Calu3 (cell line): ENCODE results near the gene BAD. TPM values are rescaled to one million over a fixed set of nuclear protein-coding genes. Genes with fewer than 3 reads are reported as not detected.

ENCODE experiments used
- BruUV-seq: library from RNA; stranded (reverse); fragments of 400-500 nt; replicated peaks from 2 replicates; lab custom pipeline; 2021; lab: Mats Ljungman, UMichigan
- CTCF ChIA-PET: fragments of 300-600 bp; sonication (Branson Sonifier 250); formaldehyde crosslinking; loops from one replicate; lab custom pipeline; 2022; ENCODE audit warnings: antibody characterized with exemption; lab: Charles Lee
- DNase-seq: peaks from one replicate; pipeline ENCODE4 v3.0.0; 2022
- H3K27ac Mint-ChIP-seq: one replicate; pipeline ENCODE4 v1.8.0; 2022; ENCODE audit warnings: mixed read lengths; ENCODE audit not compliant: unreplicated experiment
- H3K27me3 Mint-ChIP-seq: one replicate; pipeline ENCODE4 v1.8.0; 2022; ENCODE audit warnings: mixed read lengths; ENCODE audit not compliant: unreplicated experiment
- H3K36me3 Mint-ChIP-seq: one replicate; pipeline ENCODE4 v1.8.0; 2022; ENCODE audit warnings: mild to moderate bottlenecking, moderate library complexity, mixed read lengths; ENCODE audit not compliant: insufficient read depth, unreplicated experiment
- H3K4me1 Mint-ChIP-seq: one replicate; pipeline ENCODE4 v1.8.0; 2022; ENCODE audit warnings: mild to moderate bottlenecking, low read depth, mixed read lengths; ENCODE audit not compliant: unreplicated experiment
- H3K4me3 Mint-ChIP-seq: one replicate; pipeline ENCODE4 v1.8.0; 2022; ENCODE audit warnings: mild to moderate bottlenecking, low read depth, moderate library complexity, mixed read lengths; ENCODE audit not compliant: unreplicated experiment
- H3K9me3 Mint-ChIP-seq: one replicate; pipeline ENCODE4 v1.8.0; 2022; ENCODE audit warnings: low read depth, mixed read lengths; ENCODE audit not compliant: unreplicated experiment
- CTCF ChIP-seq: fragments of 200-600 bp; IDR thresholded peaks from one replicate; pipeline ENCODE4 v1.8.0; 2022; ENCODE audit warnings: antibody characterized with exemption; ENCODE audit not compliant: unreplicated experiment
- intact Hi-C: fragments of 100-400 bp; cut with micrococcal nuclease; formaldehyde crosslinking; loops from one replicate; pipeline ENCODE4 v1.10.0; 2022; ENCODE audit not compliant: unreplicated experiment
- total RNA-seq: library from RNA; stranded (reverse); gene quantifications from 2 replicates; pipeline ENCODE4 v1.2.3, GENCODE V29; 2022

The BAD gene
- total RNA-seq, 1 experiment from 2014 or later = 30.2 TPM

- Mint-ChIP-seq H3K4me3 (no peak overlapping the region), H3K27ac (no peak overlapping the region), H3K36me3 (peaks cover 28% of the 10 kb centered on the region), H3K9me3 (no peaks in the 10 kb centered on the region), H3K4me1 (no peaks in the 10 kb centered on the region), H3K27me3 (no peaks in the 10 kb centered on the region)
- no peak for TF ChIP-seq CTCF
- intact Hi-C loops = no loop called here
- no peak for DNase-seq
- no TSS peak for BruUV-seq
- CTCF ChIA-PET = interaction anchor here (0.7 kb wide), 2 partner anchors 183 to 1123 kb away, joined by 10 to 12 read pairs; no protein-coding TSS in a partner anchor
These were observed 9.2 kb downstream of the BAD start for GRCh38 chr11:64275031-64275800.

- peaks cover 59% of the 10 kb centered on the region for H3K36me3 Mint-ChIP-seq
These were observed 14.8 kb downstream of the BAD start for GRCh38 chr11:64269540-64270220.

GRCh38 chr11:64268893-64269539 is 15.4 kb downstream of the BAD start:
- H3K27me3 Mint-ChIP-seq = no peaks in the 10 kb centered on the region
- peaks cover 18% of the 10 kb centered on the region for H3K4me1 Mint-ChIP-seq
- H3K9me3 Mint-ChIP-seq = no peaks in the 10 kb centered on the region
- H3K4me3 Mint-ChIP-seq = peak overlapping the region; percentile 94
- H3K36me3 Mint-ChIP-seq = peaks cover 60% of the 10 kb centered on the region
- H3K27ac Mint-ChIP-seq = peak overlapping the region; percentile 97
- BruUV-seq = no TSS peak
- CTCF ChIA-PET = interaction anchor here (0.5 to 1.4 kb wide), 6 partner anchors 9 to 86 kb away, joined by 3 to 7 read pairs (median 4); partner anchors contain the start of genes ESRRA and FKBP2
- intact Hi-C loops = no loop called here
- TF ChIP-seq CTCF = no peak
- peak; percentile 56 for DNase-seq

More at GRCh38 chr11:64269540-64270220, 14.8 kb downstream of the BAD start:
- TF ChIP-seq CTCF = no peak
- H3K9me3 Mint-ChIP-seq = no peaks in the 10 kb centered on the region
- no peaks in the 10 kb centered on the region for H3K27me3 Mint-ChIP-seq
- BruUV-seq = TSS peak; percentile 41
- DNase-seq = peak; percentile 97
- CTCF ChIA-PET = interaction anchor here (0.6 to 2.6 kb wide), 8 partner anchors 18 to 1064 kb away, joined by 3 to 17 read pairs (median 4); partner anchors contain the start of genes DPF2, ESRRA, FKBP2 and PLCB3
- H3K4me3 Mint-ChIP-seq = peak overlapping the region; percentile 94
- peak overlapping the region; percentile 97 for H3K27ac Mint-ChIP-seq
- intact Hi-C loops = loop anchor here (2.0 kb wide), 1 partner anchor 35 kb away; the partner anchor contains the start of gene ESRRA
- H3K4me1 Mint-ChIP-seq = peaks cover 18% of the 10 kb centered on the region
